Right lobe of liver (tissue), 6 donors: ENCODE data around the gene PGM2. TPM values are rescaled to one million over a fixed set of nuclear protein-coding genes. Genes with fewer than 3 reads are reported as not detected.
"Not testable (repeated sequence)": the region's sequence is repeated elsewhere in the genome, so short reads cannot be mapped to it uniquely, and the experiment has no call there.

ENCODE experiments used
- ATAC-seq, 4 donors: fragments of 200-7000 bp; cut with Tn5 transposase; one replicate each; pipeline ENCODE4 v1.9.1; 2020; ENCODE audit warnings: mild to moderate bottlenecking in 4 of 4, moderate library complexity in 4 of 4
- DNase-seq, 3 donors: peaks; one replicate each; pipeline ENCODE4 v3.0.0-alpha.2; 2020
- H3K27ac ChIP-seq, 3 donors: fragments of 200-600 bp; one replicate each; pipeline ENCODE4 v1.8.0; 2022
- H3K27me3 ChIP-seq, 2 donors: fragments of 200-600 bp; one replicate each; pipeline ENCODE4 v1.8.0; 2022
- H3K36me3 ChIP-seq, 4 donors: fragments of 200-600 bp; sonication (generic) in 1 of 4; one replicate each; pipeline versions ENCODE4 v1.5.1 to v1.8.0; 2017 to 2022; ENCODE audit warnings: control low read depth in 1 of 4
- H3K4me1 ChIP-seq, 4 donors: fragments of 200-600 bp; sonication (generic) in 1 of 4; one replicate each; pipeline versions ENCODE4 v1.5.1 to v1.8.0; 2017 to 2022; ENCODE audit warnings: control low read depth in 1 of 4
- H3K4me3 ChIP-seq, 3 donors: fragments of 200-600 bp; one replicate each; pipeline ENCODE4 v1.8.0; 2022
- H3K9me3 ChIP-seq, 4 donors: fragments of 200-600 bp; sonication (generic) in 1 of 4; one replicate each; pipeline versions ENCODE4 v1.5.1 to v1.8.0; 2017 to 2022; ENCODE audit warnings: control low read depth in 1 of 4
- CTCF ChIP-seq, 4 donors: fragments of 200-600 bp in 3 of 4; fragments of 450-650 bp in 1 of 4; IDR thresholded peaks; one replicate each; pipeline versions ENCODE4 v1.5.1 to v1.8.0; 2016 to 2022; ENCODE audit warnings: antibody characterized with exemption in 4 of 4, mild to moderate bottlenecking in 2 of 4
- POLR2A ChIP-seq: fragments of 450-650 bp; IDR thresholded peaks from one replicate; pipeline ENCODE4 v1.6.1; 2017; ENCODE audit warnings: antibody characterized with exemption, mild to moderate bottlenecking
- WGBS: methylation state at CpG from one replicate; pipeline ENCODE4 v1.1.6; 2018; ENCODE audit warnings: low coverage, low lambda C conversion rate; ENCODE audit not compliant: insufficient coverage; ENCODE audit errors: missing lambda C conversion rate; 5-methylcytosine and 5-hydroxymethylcytosine counted together
- intact Hi-C, 2 donors: fragments of 100-400 bp; cut with DNase I; formaldehyde crosslinking; loops; one replicate each; pipeline versions ENCODE4 v1.11.2 to v1.14.1; 2022
- total RNA-seq, 6 experiments: library from RNA; depleted of rRNA in 2 of 6; stranded (reverse); fragments of >200 nt in 2 of 6; fragmentation: NEBNext Ultra II Directional in 3 of 6; extraction: Animal tissue kit (Norgen Biotek cat#: 25700) in 3 of 6; gene quantifications; one replicate each; pipeline versions ENCODE4 v1.1.0 to v1.2.4, GENCODE V29; 2016 to 2023
- donor health status: DM: no; HTN: yes; CAD: no.
- donor health status: DM: no; HTN: no; CAD: no.
- donor health status: DM: no; HTN: no; CAD: no.
- donor health status: DM: no; HTN: yes; CAD: no.
- donor health status: DM: no; HTN: yes; CAD: no.

PGM2 gene
- total RNA-seq, 6 experiments from 2014 or later, result 5.5 to 16.3 (median 7.3) TPM

GRCh38 chr4:37821953-37822605, 4.4 kb upstream of the PGM2 start:
- H3K9me3 ChIP-seq, result no peaks in the 10 kb centered on the region
- intact Hi-C loops, result loop anchor here in 1 of 2 donors (10.0 kb wide), 1 partner anchor 63 kb away; no protein-coding TSS in a partner anchor
- 16% methylated on average over 4 of the region's 4 CpGs for WGBS
- DNase-seq (peak in 1 of 3 donors; percentile 70), ATAC-seq (peak; percentile 59 to 81 (median 60))
- no peak for TF ChIP-seq CTCF (IDR thresholded peaks at IDR 0.05)
- no peak for TF ChIP-seq POLR2A
- H3K4me1 ChIP-seq, result peaks cover 0 to 46% (median 8%) of the 10 kb centered on the region in 4 donors
- no peak overlapping the region for H3K4me3 ChIP-seq
- H3K36me3 ChIP-seq, result no peaks in the 10 kb centered on the region
- peak overlapping the region in 2 of 3 donors; percentile 29 to 65 for H3K27ac ChIP-seq
- H3K27me3 ChIP-seq, result no peaks in the 10 kb centered on the region

GRCh38 chr4:37825501-37825900, 985 bp upstream of the PGM2 start:
- not testable (repeated sequence) for H3K9me3 ChIP-seq, H3K36me3 ChIP-seq, ATAC-seq, DNase-seq, H3K27me3 ChIP-seq
- peaks cover 0 to 38% (median 7%) of the 10 kb centered on the region in 4 donors for H3K4me1 ChIP-seq
- intact Hi-C loops, result loop anchor here in 1 of 2 donors (10.0 kb wide), 1 partner anchor 59 kb away; no protein-coding TSS in a partner anchor
- 5% methylated on average over 9 of the region's 9 CpGs for WGBS
- peak overlapping the region; percentile 77 to 88 (median 85) for H3K27ac ChIP-seq
- H3K4me3 ChIP-seq, result peak overlapping the region; percentile 65 to 95 (median 79)

- Histone ChIP-seq H3K27ac (peak overlapping the region; percentile 77 to 88 (median 85)), H3K27me3 (no peaks in the 10 kb centered on the region), H3K9me3 (no peaks in the 10 kb centered on the region), H3K36me3 (peaks cover 0 to 6% (median 2%) of the 10 kb centered on the region in 4 donors), H3K4me1 (peaks cover 0 to 38% (median 7%) of the 10 kb centered on the region in 4 donors), H3K4me3 (peak overlapping the region; percentile 65 to 95 (median 79))
- peak; percentile 2 to 8 (median 6) for ATAC-seq
- TF ChIP-seq CTCF (IDR thresholded peaks at IDR 0.05) (no peak), POLR2A (no peak)
- no peak for DNase-seq
- 0% methylated on average over 14 of the region's 14 CpGs for WGBS
- intact Hi-C loops, result loop anchor here in 1 of 2 donors (10.0 kb wide), 1 partner anchor 59 kb away; no protein-coding TSS in a partner anchor
Observed at GRCh38 chr4:37825968-37826294, 555 bp upstream of the PGM2 start.

- peaks cover 0 to 12% (median 3%) of the 10 kb centered on the region in 4 donors for H3K36me3 ChIP-seq
- H3K27me3 ChIP-seq, result no peaks in the 10 kb centered on the region
- H3K4me3 ChIP-seq, result peak overlapping the region; percentile 65 to 95 (median 79)
- TF ChIP-seq CTCF (IDR thresholded peaks at IDR 0.05) (no peak), POLR2A (no peak)
- intact Hi-C loops, result loop anchor here in 1 of 2 donors (10.0 kb wide), 1 partner anchor 58 kb away; no protein-coding TSS in a partner anchor
- H3K4me1 ChIP-seq, result peaks cover 0 to 29% (median 3%) of the 10 kb centered on the region in 4 donors
- 12% methylated on average over 9 of the region's 38 CpGs for WGBS
- ATAC-seq, result peak; percentile 16 to 29 (median 20)
- H3K9me3 ChIP-seq, result no peaks in the 10 kb centered on the region
- DNase-seq, result peak in 2 of 3 donors; percentile 50 to 64
- H3K27ac ChIP-seq, result peak overlapping the region; percentile 77 to 88 (median 85)
Observed at GRCh38 chr4:37827030-37827685, 672 bp downstream of the PGM2 start.
